ENCODE measurements around the gene KIF26A. TPM values are rescaled to one million over a fixed set of nuclear protein-coding genes. Genes with fewer than 3 reads are reported as not detected.

Gene KIF26A
- total and polyA plus RNA-seq, 2 of the 4 experiments (the other 2 are of a cell fraction): not detected

- Histone ChIP-seq H2BK120ac (ENCODE audit: low read depth, low read length) (no peak overlapping the region), H3K4me1 (ENCODE audit: control insufficient read depth, insufficient read depth, low read length) (no peaks in the 10 kb centered on the region), H2BK20ac (ENCODE audit: low read depth, low read length) (no peak overlapping the region), H3K4me3 (ENCODE audit: insufficient read depth, low read depth, low read length) (no peak overlapping the region), H3K56ac (ENCODE audit: extremely low read depth, insufficient read depth, low read length) (no peak overlapping the region), H3K9me3 (ENCODE audit: control insufficient read depth, insufficient read depth, low read length) (peaks cover 53% of the 10 kb centered on the region), H3K27me3 (ENCODE audit: control insufficient read depth, insufficient read depth, low read length) (no peaks in the 10 kb centered on the region), H2AK5ac (ENCODE audit: low read depth, low read length) (no peak overlapping the region), H3K36me3 (ENCODE audit: control insufficient read depth, insufficient read depth, low read length) (no peaks in the 10 kb centered on the region), H3K27ac (ENCODE audit: insufficient read depth, low read length) (no peak overlapping the region), H4K20me1 (ENCODE audit: insufficient read depth, low read length) (no peaks in the 10 kb centered on the region), H3K4me2 (ENCODE audit: low read depth, low read length) (no peak overlapping the region), H2BK5ac (ENCODE audit: low read depth, low read length, poor library complexity, severe bottlenecking) (no peak overlapping the region), H3K14ac (replicated peaks; ENCODE audit: low read depth, low read length) (no peak overlapping the region), H3K9me1 (ENCODE audit: insufficient read depth, low read length) (no peaks in the 10 kb centered on the region), H3K79me1 (ENCODE audit: low read depth in 1 of 2, low read length in 2 of 2) (no peaks in the 10 kb centered on the region), H3K23ac (ENCODE audit: low read depth, low read length) (no peak overlapping the region), H4K8ac (ENCODE audit: low read depth in 2 of 2, low read length in 2 of 2) (no peak overlapping the region), H4K5ac (ENCODE audit: low read depth, low read length) (no peak overlapping the region), H2AK9ac (replicated peaks; ENCODE audit: low read depth, low read length, poor library complexity) (no peak overlapping the region), H3K4ac (ENCODE audit: low read depth, low read length) (no peak overlapping the region), H2AFZ (replicated peaks; ENCODE audit: low read length, poor library complexity) (no peak overlapping the region), H3K18ac (ENCODE audit: low read depth, low read length) (no peak overlapping the region), H2BK15ac (ENCODE audit: low read depth, low read length) (no peak overlapping the region), H3K9ac (ENCODE audit: low read depth, low read length) (no peak overlapping the region), H4K91ac (ENCODE audit: insufficient read depth, low read depth, low read length) (no peak overlapping the region)
- no TSS peak for BruUV-seq (replicated peaks)
- DNase-seq (no peak), ATAC-seq (ENCODE audit: low read depth) (no peak)
- TF ChIP-seq SMC3 (IDR thresholded peaks at IDR 0.05; ENCODE audit: low read depth, low read length) (no peak), NFE2L2 (IDR thresholded peaks at IDR 0.05; ENCODE audit: low read depth, low read length) (no peak), USF2 (IDR thresholded peaks at IDR 0.05; ENCODE audit: low read depth, low read length) (no peak), RAD21 (IDR thresholded peaks at IDR 0.05; ENCODE audit: low read length) (no peak), FOS (IDR thresholded peaks at IDR 0.05; ENCODE audit: low read depth, low read length) (no peak), CHD1 (IDR thresholded peaks at IDR 0.05; ENCODE audit: low read depth, low read length) (no peak), MAZ (IDR thresholded peaks at IDR 0.05; ENCODE audit: borderline replicate concordance, low read depth, low read length) (no peak), CEBPB (IDR thresholded peaks at IDR 0.05; ENCODE audit: low read depth, low read length) (no peak), MXI1 (IDR thresholded peaks at IDR 0.05; ENCODE audit: borderline replicate concordance, low read depth, low read length) (no peak), CTCF (conservative IDR thresholded peaks at IDR 0.05; ENCODE audit: low read depth, low read length) (no peak), RFX5 (IDR thresholded peaks at IDR 0.05; ENCODE audit: low read depth, low read length) (no peak), BHLHE40 (IDR thresholded peaks at IDR 0.05; ENCODE audit: low read depth, low read length) (no peak), MAFK (IDR thresholded peaks at IDR 0.05; ENCODE audit: low read depth, low read length) (no peak), RCOR1 (IDR thresholded peaks at IDR 0.05; ENCODE audit: insufficient replicate concordance, low read length) (no peak), ELK1 (IDR thresholded peaks at IDR 0.05; ENCODE audit: borderline replicate concordance, low read depth, low read length) (no peak)
- dilution Hi-C loops (cut with HindIII; ENCODE audit: low sequenced_read_pairs, unreplicated experiment): no loop called here
- ChIA-PET POLR2A (ENCODE audit: unreplicated experiment) (no interaction called here), CTCF (no interaction called here)
- intact Hi-C loops (cut with micrococcal nuclease): no loop called here
- WGBS, 2 experiments (ENCODE audit: extremely low coverage in 2 of 2, insufficient read length in 1 of 2): 27% methylated on average over 3 of the region's 10 CpGs; no CpG with 5 or more reads in 1 of the 2 experiments
- in situ Hi-C loops (cut with MboI; ENCODE audit: low sequenced_read_pairs): no loop called here
Observed at GRCh38 chr14:104200591-104200990, 62.2 kb downstream of the KIF26A start.

Data from IMR-90 (cell line).